UCSD-AML1 (cell line): ENCODE data around the gene CPNE5.
A peak's percentile ranks its signal among the peaks of the same experiment; 100 is the strongest.

Source experiments
- DNase-seq: peaks from one replicate; lab custom pipeline; 2025; ENCODE audit not compliant: unreplicated experiment; lab: John Stamatoyannopoulos, UW

The CPNE5 gene

GRCh38 chr6:36838896-36839748 lies at the start of gene CPNE5:
TSS of gene CPNE5 (minus strand) at chr6:36839444. CDS start at chr6:36839377, 67 bp downstream.
- DNase-seq = no peak

GRCh38 chr6:36888115-36888643 lies 48.9 kb upstream of the CPNE5 start:
- DNase-seq = no peak

GRCh38 chr6:36886950-36887618 lies 47.8 kb upstream of the CPNE5 start:
- no peak for DNase-seq

GRCh38 chr6:36885461-36886401 lies 46.5 kb upstream of the CPNE5 start, which contains the start of gene C6orf89:
TSS of gene C6orf89 (plus strand) at chr6:36885952. CDS start at chr6:36899445, 13,493 bp downstream.
- DNase-seq = peak; percentile 95

- DNase-seq = no peak
Measured at GRCh38 chr6:36884610-36885009, 45.4 kb upstream of the CPNE5 start.

- no peak for DNase-seq
Measured at GRCh38 chr6:36875250-36875633, 36.0 kb upstream of the CPNE5 start.

- DNase-seq = peak; percentile 86
Measured at GRCh38 chr6:36874443-36875249, 35.4 kb upstream of the CPNE5 start, which contains the start of gene PPIL1. TSS of gene PPIL1 (minus strand) at chr6:36874803. CDS start at chr6:36874772, 31 bp downstream.

- no peak for DNase-seq
Measured at GRCh38 chr6:36873612-36874442, 34.6 kb upstream of the CPNE5 start.

- DNase-seq = no peak
Measured at GRCh38 chr6:36873115-36873514, 33.9 kb upstream of the CPNE5 start.

GRCh38 chr6:36871686-36872085 lies 32.4 kb upstream of the CPNE5 start:
- DNase-seq = no peak

- DNase-seq = no peak
Measured at GRCh38 chr6:36867471-36868224, 28.4 kb upstream of the CPNE5 start.

- DNase-seq = no peak
Measured at GRCh38 chr6:36865835-36866234, 26.6 kb upstream of the CPNE5 start.

- no peak for DNase-seq
Measured at GRCh38 chr6:36863670-36864540, 24.7 kb upstream of the CPNE5 start.

- DNase-seq = no peak
Measured at GRCh38 chr6:36862848-36863382, 23.7 kb upstream of the CPNE5 start.

- no peak for DNase-seq
Measured at GRCh38 chr6:36862164-36862847, 23.1 kb upstream of the CPNE5 start.

- no peak for DNase-seq
Measured at GRCh38 chr6:36860126-36860525, 20.9 kb upstream of the CPNE5 start.
